ENCODE measurements around the gene IFNA6. TPM values are rescaled to one million over a fixed set of nuclear protein-coding genes. Genes with fewer than 3 reads are reported as not detected.

The IFNA6 gene
- total RNA-seq, 2 donors from 2014 or later: not detected

- Histone ChIP-seq H3K27me3 (replicated peaks; ENCODE audit: insufficient read depth) (no peaks in the 10 kb centered on the region), H3K4me1 (ENCODE audit: control insufficient read depth in 1 of 2, low read depth in 2 of 2) (peaks cover 46 to 47% of the 10 kb centered on the region in 2 donors), H3K4me3 (peak within 1 kb of the TSS; percentile 87), H3K9me3 (no peaks in the 10 kb centered on the region), H3K27ac (peak within 1 kb of the TSS; percentile 82 to 85), H3K36me3 (no peaks in the 10 kb centered on the region)
- DNase-seq (ENCODE audit: low spot score) (peak; percentile 65), ATAC-seq (ENCODE audit: insufficient number of reproducible peaks, low FRiP score, low read depth) (peak; percentile 96)
- TF ChIP-seq CTCF (IDR thresholded peaks at IDR 0.05): no peak
Observed at GRCh38 chr9:21334701-21335632, 15.7 kb downstream of the IFNA6 start, which contains the start of gene KLHL9. Gene KLHL9 (minus strand): TSS chr9:21335404. CDS start chr9:21334859, 545 bp downstream.

GRCh38 chr9:21333226-21333625 lies 17.5 kb downstream of the IFNA6 start:
- H3K36me3 ChIP-seq: no peaks in the 10 kb centered on the region
- ATAC-seq (ENCODE audit: insufficient number of reproducible peaks, low FRiP score, low read depth) (no peak), DNase-seq (ENCODE audit: low spot score) (no peak)
- no peaks in the 10 kb centered on the region for H3K9me3 ChIP-seq
- no peak for TF ChIP-seq CTCF (IDR thresholded peaks at IDR 0.05)
- H3K27me3 ChIP-seq (replicated peaks; ENCODE audit: insufficient read depth): no peaks in the 10 kb centered on the region
- peaks cover 61 to 62% of the 10 kb centered on the region in 2 donors for H3K4me1 ChIP-seq (ENCODE audit: control insufficient read depth in 1 of 2, low read depth in 2 of 2)
- H3K4me3 ChIP-seq: peak overlapping the region; percentile 87
- no peak overlapping the region for H3K27ac ChIP-seq

DNA sequence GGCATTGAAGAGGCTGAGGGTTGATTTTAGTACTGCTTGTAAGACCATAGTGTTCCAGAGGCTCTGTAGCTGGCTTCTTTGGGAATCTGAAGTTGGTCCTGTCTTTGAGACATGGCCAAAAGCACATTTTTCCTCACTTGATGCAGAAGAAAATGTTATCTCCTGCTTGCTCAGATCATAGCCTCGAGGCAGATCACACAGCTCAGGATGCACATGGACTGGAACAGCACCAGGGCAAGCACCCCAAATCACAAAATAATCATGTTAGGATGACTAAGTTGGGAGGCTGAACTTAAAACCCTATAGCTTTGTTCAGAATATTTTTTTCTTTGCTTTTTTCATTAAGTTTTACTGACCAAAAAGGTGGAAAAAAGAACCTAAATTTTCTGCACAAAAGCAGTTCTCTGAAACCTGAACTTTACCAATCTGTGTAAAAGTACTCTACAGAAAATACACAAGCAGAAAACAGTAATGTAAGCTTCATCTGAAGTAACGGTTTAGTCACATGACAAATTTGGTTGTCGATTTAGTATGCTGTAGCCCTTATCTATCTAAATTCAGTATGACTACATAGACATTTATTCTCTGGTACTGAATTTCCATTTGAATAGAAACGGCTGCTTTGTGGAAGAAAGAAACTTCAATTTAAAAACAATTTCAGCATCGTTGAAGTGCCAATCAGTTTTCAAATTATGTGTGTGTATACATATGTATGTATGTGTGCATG lies 18.8 kb downstream of the IFNA6 start:
- TF ChIP-seq CTCF (IDR thresholded peaks at IDR 0.05): no peak
- no peak for DNase-seq (ENCODE audit: low spot score)
- H3K27ac ChIP-seq: no peak overlapping the region
- no peaks in the 10 kb centered on the region for H3K9me3 ChIP-seq
- H3K36me3 ChIP-seq: no peaks in the 10 kb centered on the region
- H3K4me1 ChIP-seq (ENCODE audit: control insufficient read depth in 1 of 2, low read depth in 2 of 2): peaks cover 66 to 74% of the 10 kb centered on the region in 2 donors
- no peak for ATAC-seq (ENCODE audit: insufficient number of reproducible peaks, low FRiP score, low read depth)
- no peaks in the 10 kb centered on the region for H3K27me3 ChIP-seq (replicated peaks; ENCODE audit: insufficient read depth)
- H3K4me3 ChIP-seq: peak overlapping the region; percentile 87

- no peak for DNase-seq (ENCODE audit: low spot score)
- ATAC-seq (ENCODE audit: insufficient number of reproducible peaks, low FRiP score, low read depth): no peak
- H3K27ac ChIP-seq: no peak overlapping the region
- no peaks in the 10 kb centered on the region for H3K9me3 ChIP-seq
- H3K4me3 ChIP-seq: no peak overlapping the region
- peaks cover 18% of the 10 kb centered on the region for H3K36me3 ChIP-seq
- TF ChIP-seq CTCF (IDR thresholded peaks at IDR 0.05): peak; percentile 51
- no peaks in the 10 kb centered on the region for H3K27me3 ChIP-seq (replicated peaks; ENCODE audit: insufficient read depth)
- peaks cover 36 to 46% of the 10 kb centered on the region in 2 donors for H3K4me1 ChIP-seq (ENCODE audit: control insufficient read depth in 1 of 2, low read depth in 2 of 2)
Observed at GRCh38 chr9:21326526-21327139, 24.1 kb downstream of the IFNA6 start.
